HepG2 (cell line): ENCODE measurements around the gene EMID1. TPM values are rescaled to one million over a fixed set of nuclear protein-coding genes. Genes with fewer than 3 reads are reported as not detected.

ENCODE experiments used
- GABPA ChIP-seq, 2 experiments: IDR thresholded peaks; 2 replicates each; pipeline ENCODE4 v1.6.1; 2011 to 2016; ENCODE audit warnings: low read depth in 2 of 2, low read length in 1 of 2, missing biosample characterization in 1 of 2, missing genetic modification characterization in 1 of 2
- HIC2 ChIP-seq: sonication (generic); formaldehyde crosslinking; IDR thresholded peaks from 2 replicates; pipeline ENCODE4 v1.9.0; 2022; ENCODE audit warnings: low read depth, missing genetic modification reagents
- HINFP ChIP-seq: sonication (generic); formaldehyde crosslinking; IDR thresholded peaks from 2 replicates; pipeline ENCODE4 v1.4.0; 2020; ENCODE audit warnings: low read depth, mild to moderate bottlenecking, missing genetic modification reagents
- HMG20A ChIP-seq: IDR thresholded peaks from 2 replicates; pipeline ENCODE4 v1.6.1; 2016; ENCODE audit warnings: borderline replicate concordance
- HOXD1 ChIP-seq: sonication (generic); formaldehyde crosslinking; IDR thresholded peaks from 2 replicates; pipeline ENCODE4 v1.5.0; 2020; ENCODE audit warnings: missing genetic modification reagents
- KAT8 ChIP-seq: IDR thresholded peaks from 2 replicates; pipeline ENCODE4 v1.6.1; 2016; ENCODE audit warnings: missing genetic modification reagents, missing compliant biosample characterization
- MED1 ChIP-seq: sonication (generic); formaldehyde crosslinking; IDR thresholded peaks from 2 replicates; pipeline ENCODE4 v1.4.0; 2020; ENCODE audit warnings: missing genetic modification reagents
- MED8 ChIP-seq: sonication (generic); formaldehyde crosslinking; IDR thresholded peaks from 2 replicates; pipeline ENCODE4 v1.8.1; 2023; ENCODE audit warnings: mild to moderate bottlenecking, missing genetic modification reagents; ENCODE audit not compliant: insufficient replicate concordance
- MXD4 ChIP-seq: IDR thresholded peaks from 2 replicates; pipeline ENCODE4 v1.6.1; 2016; ENCODE audit warnings: mild to moderate bottlenecking, missing biosample characterization, missing genetic modification reagents
- RFXAP ChIP-seq: sonication (generic); formaldehyde crosslinking; IDR thresholded peaks from 2 replicates; pipeline ENCODE4 v1.4.0; 2020; ENCODE audit warnings: missing genetic modification reagents, borderline replicate concordance
- TSC22D2 ChIP-seq: sonication (generic); formaldehyde crosslinking; IDR thresholded peaks from 2 replicates; pipeline ENCODE4 v1.5.1; 2020; ENCODE audit warnings: missing genetic modification reagents, mild to moderate bottlenecking, borderline replicate concordance
- ZBTB1 ChIP-seq: sonication (generic); formaldehyde crosslinking; IDR thresholded peaks from 2 replicates; pipeline ENCODE4 v1.4.0; 2020; ENCODE audit warnings: missing genetic modification reagents, borderline replicate concordance
- ZBTB38 ChIP-seq: sonication (generic); formaldehyde crosslinking; IDR thresholded peaks from 2 replicates; pipeline ENCODE4 v1.5.1; 2020; ENCODE audit warnings: mild to moderate bottlenecking, missing genetic modification reagents
- ZFP90 ChIP-seq: sonication (generic); formaldehyde crosslinking; IDR thresholded peaks from 2 replicates; pipeline ENCODE4 v1.8.0; 2022; ENCODE audit warnings: missing genetic modification reagents, mild to moderate bottlenecking, inconsistent platforms, borderline replicate concordance
- ZFX ChIP-seq: sonication (generic); formaldehyde crosslinking; IDR thresholded peaks from 2 replicates; pipeline ENCODE4 v1.4.0; 2020; ENCODE audit warnings: mild to moderate bottlenecking, low read depth, missing genetic modification reagents, moderate library complexity
- ZGPAT ChIP-seq: IDR thresholded peaks from 2 replicates; pipeline ENCODE4 v1.6.1; 2016; ENCODE audit warnings: mild to moderate bottlenecking
- ZKSCAN5 ChIP-seq: sonication (generic); formaldehyde crosslinking; IDR thresholded peaks from 2 replicates; pipeline ENCODE4 v1.5.1; 2020; ENCODE audit warnings: mild to moderate bottlenecking, missing genetic modification reagents
- ZNF225 ChIP-seq: sonication (generic); formaldehyde crosslinking; IDR thresholded peaks from 2 replicates; pipeline ENCODE4 v1.4.0; 2020; ENCODE audit warnings: mild to moderate bottlenecking, missing genetic modification reagents
- ZNF263 ChIP-seq: sonication (generic); formaldehyde crosslinking; IDR thresholded peaks from 2 replicates; pipeline ENCODE4 v1.4.0; 2020; ENCODE audit warnings: missing genetic modification reagents
- ZNF264 ChIP-seq: sonication (generic); formaldehyde crosslinking; IDR thresholded peaks from 2 replicates; pipeline ENCODE4 v1.4.0; 2020; ENCODE audit warnings: missing genetic modification reagents
- ZNF446 ChIP-seq: sonication (generic); formaldehyde crosslinking; IDR thresholded peaks from 2 replicates; pipeline ENCODE4 v1.5.0; 2020; ENCODE audit warnings: mild to moderate bottlenecking, missing genetic modification reagents
- polyA plus RNA-seq, 8 experiments: library from polyadenylated mRNA; depleted of rRNA in 3 of 8; stranded (reverse) in 7 of 8; unstranded in 1 of 8; fragments of >200 nt; fragmentation: Illumina TruSeq in 4 of 8; extraction: Trizol in 4 of 8; gene quantifications; 2 replicates each; pipeline versions ENCODE4 v1.2.1 to v1.2.3, GENCODE V29; 2011 to 2016; ENCODE audit warnings: low read depth in 4 of 8, missing spikeins in 1 of 8, mixed read lengths in 1 of 8; ENCODE audit not compliant: insufficient read depth in 1 of 8
- total RNA-seq, 5 experiments: library from RNA; depleted of rRNA; stranded (reverse); fragments of >200 nt; fragmentation: Illumina TruSeq; extraction: Trizol; gene quantifications; 2 replicates each; pipeline ENCODE4 v1.2.3, GENCODE V29; 2016; ENCODE audit warnings: low read depth in 1 of 5
- TF ChIP-seq, protein P1 (sequence below): sonication (generic); formaldehyde crosslinking; IDR thresholded peaks from 2 replicates; pipeline ENCODE4 v1.5.1; 2020; ENCODE audit warnings: missing genetic modification reagents, mild to moderate bottlenecking, borderline replicate concordance

Gene EMID1
- total and polyA plus RNA-seq, 2 of the 13 experiments (the other 11 are each of a cell fraction or from before 2014, with no cell fraction given) = 0.45 to 0.82 TPM

DNA sequence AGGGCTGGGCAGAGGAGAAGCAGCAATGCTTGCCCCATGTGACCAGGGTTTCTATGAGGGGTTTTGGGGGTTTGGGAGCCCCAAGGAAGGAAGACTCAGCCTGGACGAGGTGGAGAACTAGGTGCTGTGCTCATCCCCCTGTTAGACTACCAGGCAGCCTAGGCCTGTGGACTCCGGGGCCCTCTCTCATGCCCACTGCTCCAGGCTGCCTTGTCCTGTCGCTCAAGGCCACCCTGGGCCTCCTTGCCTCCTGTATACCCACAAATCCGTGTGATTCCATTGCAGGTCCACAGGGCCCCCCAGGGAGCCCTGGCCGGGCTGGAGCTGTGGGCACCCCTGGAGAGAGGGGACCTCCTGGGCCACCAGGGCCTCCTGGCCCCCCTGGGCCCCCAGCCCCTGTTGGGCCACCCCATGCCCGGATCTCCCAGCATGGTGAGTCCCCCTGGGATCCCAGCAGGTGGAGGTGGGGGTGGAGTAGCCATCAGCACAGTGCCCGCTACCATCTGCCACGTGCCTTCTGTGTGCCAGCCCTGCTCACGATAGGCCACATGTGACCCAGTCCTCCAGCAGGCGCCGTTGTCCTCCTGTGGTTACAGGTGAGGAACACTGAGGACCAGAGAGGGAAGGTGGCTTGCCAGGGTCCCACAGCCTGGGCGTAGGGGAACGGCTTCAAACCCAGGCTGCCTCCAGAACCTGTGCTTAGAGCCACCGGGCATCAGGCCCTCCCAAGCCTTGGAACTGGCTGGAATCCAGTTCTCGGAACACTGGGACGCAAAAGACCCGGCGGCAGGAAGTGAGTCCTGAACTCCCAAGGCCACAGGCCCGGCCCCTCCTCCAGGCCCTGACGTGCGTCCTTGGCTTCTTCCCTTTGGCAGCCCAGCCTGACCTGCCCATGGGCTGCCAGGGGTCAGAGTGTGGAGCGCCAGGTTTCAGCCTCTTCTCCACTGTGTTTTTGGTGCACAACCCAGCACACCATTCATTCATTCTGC lies 26.6 kb downstream of the EMID1 start (continued):
- peak; percentile 10; the same call in 1 of the 2 replicates for TF ChIP-seq GABPA (IDR thresholded peaks at IDR 0.05; ENCODE audit: low read depth, low read length)
- TF ChIP-seq GABPA (CRISPR knock-in tag; IDR thresholded peaks at IDR 0.05; ENCODE audit: low read depth) = peak; percentile 78
- no peak for TF ChIP-seq ZNF264 (CRISPR knock-in tag)
- no peak for TF ChIP-seq ZNF446 (CRISPR knock-in tag)
- no peak for TF ChIP-seq RFXAP (CRISPR knock-in tag)
- no peak for TF ChIP-seq ZBTB1 (CRISPR knock-in tag)
- no peak for TF ChIP-seq HINFP (CRISPR knock-in tag)
- TF ChIP-seq HIC2 = peak; percentile 90
- no peak for TF ChIP-seq ZNF225
- TF ChIP-seq ZGPAT (CRISPR knock-in tag) = peak; percentile 59
- TF ChIP-seq MED1 (CRISPR knock-in tag) = peak; percentile 70
- no peak; the same call in 1 of the 2 replicates for TF ChIP-seq HMG20A
- no peak for TF ChIP-seq TSC22D2 (CRISPR knock-in tag)
- TF ChIP-seq KAT8 = peak; percentile 53
- TF ChIP-seq ZNF263 (CRISPR knock-in tag) = 0 out of 2 replicates have a peak, but pooled peaks have one; percentile 43
- peak; percentile 85 for TF ChIP-seq ZFX
- no peak for TF ChIP-seq MXD4 (CRISPR knock-in tag)
- TF ChIP-seq HOXD1 (CRISPR knock-in tag) = no peak
- TF ChIP-seq ZFP90 = no peak
- 0 out of 2 replicates have a peak, but pooled peaks have one; percentile 12 for TF ChIP-seq ZBTB38 (CRISPR knock-in tag)
- TF ChIP-seq, protein P1, sequence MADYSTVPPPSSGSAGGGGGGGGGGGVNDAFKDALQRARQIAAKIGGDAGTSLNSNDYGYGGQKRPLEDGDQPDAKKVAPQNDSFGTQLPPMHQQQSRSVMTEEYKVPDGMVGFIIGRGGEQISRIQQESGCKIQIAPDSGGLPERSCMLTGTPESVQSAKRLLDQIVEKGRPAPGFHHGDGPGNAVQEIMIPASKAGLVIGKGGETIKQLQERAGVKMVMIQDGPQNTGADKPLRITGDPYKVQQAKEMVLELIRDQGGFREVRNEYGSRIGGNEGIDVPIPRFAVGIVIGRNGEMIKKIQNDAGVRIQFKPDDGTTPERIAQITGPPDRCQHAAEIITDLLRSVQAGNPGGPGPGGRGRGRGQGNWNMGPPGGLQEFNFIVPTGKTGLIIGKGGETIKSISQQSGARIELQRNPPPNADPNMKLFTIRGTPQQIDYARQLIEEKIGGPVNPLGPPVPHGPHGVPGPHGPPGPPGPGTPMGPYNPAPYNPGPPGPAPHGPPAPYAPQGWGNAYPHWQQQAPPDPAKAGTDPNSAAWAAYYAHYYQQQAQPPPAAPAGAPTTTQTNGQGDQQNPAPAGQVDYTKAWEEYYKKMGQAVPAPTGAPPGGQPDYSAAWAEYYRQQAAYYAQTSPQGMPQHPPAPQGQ (CRISPR knock-in tag) = no peak
- no peak for TF ChIP-seq MED8
- TF ChIP-seq ZKSCAN5 (CRISPR knock-in tag) = no peak
